Measurements from ENCODE around the gene RAB29.
"Not testable (repeated sequence)": the region's sequence is repeated elsewhere in the genome, so short reads cannot be mapped to it uniquely, and the experiment has no call there.

Gene RAB29

GRCh38 chr1:205775015-205775716 lies at the start of gene RAB29:
RAB29 (minus strand) TSS chr1:205775482; CDS start chr1:205774956, 526 bp downstream.
- ATAC-seq (ENCODE audit: low read depth), result peak; percentile 80
- Mint-ChIP-seq H3K27ac (peak within 1 kb of the TSS; percentile 97), H3K27me3 (no peaks in the 10 kb centered on the region), H3K36me3 (peaks cover 7% of the 10 kb centered on the region), H3K4me3 (peak within 1 kb of the TSS; percentile 89), H3K9me3 (no peaks in the 10 kb centered on the region), H3K4me1 (peaks cover 32% of the 10 kb centered on the region)
- peak; percentile 75 to 83 for DNase-seq (ENCODE audit: low spot score in 2 of 2)

GRCh38 chr1:205824180-205824579 lies 48.9 kb upstream of the RAB29 start:
- DNase-seq (ENCODE audit: low spot score in 2 of 2), result no peak
- Mint-ChIP-seq H3K4me1 (peaks cover 2% of the 10 kb centered on the region), H3K27ac (no peak overlapping the region), H3K4me3 (no peak overlapping the region), H3K27me3 (peaks cover 2% of the 10 kb centered on the region), H3K9me3 (peaks cover 9% of the 10 kb centered on the region), H3K36me3 (peaks cover 4% of the 10 kb centered on the region)
- ATAC-seq (ENCODE audit: low read depth), result no peak

GRCh38 chr1:205823260-205823659 lies 48.0 kb upstream of the RAB29 start:
- H3K9me3 Mint-ChIP-seq; H3K27ac Mint-ChIP-seq; DNase-seq (ENCODE audit: low spot score in 2 of 2); H3K27me3 Mint-ChIP-seq; H3K36me3 Mint-ChIP-seq; H3K4me3 Mint-ChIP-seq; H3K4me1 Mint-ChIP-seq: not testable (repeated sequence)
- ATAC-seq (ENCODE audit: low read depth), result peak; percentile 56

- Mint-ChIP-seq H3K27me3 (no peaks in the 10 kb centered on the region), H3K36me3 (peaks cover 2% of the 10 kb centered on the region), H3K4me1 (peaks cover 2% of the 10 kb centered on the region), H3K9me3 (peaks cover 9% of the 10 kb centered on the region), H3K27ac (no peak overlapping the region), H3K4me3 (no peak overlapping the region)
- ATAC-seq (ENCODE audit: low read depth) (no peak), DNase-seq (ENCODE audit: low spot score in 2 of 2) (no peak)
Measured at GRCh38 chr1:205822397-205822796, 47.1 kb upstream of the RAB29 start.

- Mint-ChIP-seq H3K9me3 (peaks cover 5% of the 10 kb centered on the region), H3K27me3 (no peaks in the 10 kb centered on the region), H3K4me1 (peaks cover 7% of the 10 kb centered on the region), H3K27ac (no peak overlapping the region), H3K36me3 (no peaks in the 10 kb centered on the region), H3K4me3 (no peak overlapping the region)
- ATAC-seq (ENCODE audit: low read depth), result no peak
- no peak for DNase-seq (ENCODE audit: low spot score in 2 of 2)
Measured at GRCh38 chr1:205817988-205818387, 42.7 kb upstream of the RAB29 start.

GRCh38 chr1:205817364-205817763 lies 42.1 kb upstream of the RAB29 start:
- Mint-ChIP-seq H3K27me3 (no peaks in the 10 kb centered on the region), H3K9me3 (peaks cover 3% of the 10 kb centered on the region), H3K4me3 (no peak overlapping the region), H3K36me3 (no peaks in the 10 kb centered on the region), H3K27ac (no peak overlapping the region), H3K4me1 (peaks cover 8% of the 10 kb centered on the region)
- DNase-seq (ENCODE audit: low spot score in 2 of 2) (no peak), ATAC-seq (ENCODE audit: low read depth) (no peak)

- ATAC-seq (ENCODE audit: low read depth), result no peak
- H3K36me3 Mint-ChIP-seq, result peaks cover 5% of the 10 kb centered on the region
- no peak for DNase-seq (ENCODE audit: low spot score in 2 of 2)
Measured at GRCh38 chr1:205813755-205814058, 38.4 kb upstream of the RAB29 start.

GRCh38 chr1:205812878-205813754 lies 37.8 kb upstream of the RAB29 start, which contains the start of gene SLC41A1:
SLC41A1 (minus strand) TSS chr1:205813198; CDS start chr1:205810441, 2,757 bp downstream.
- peaks cover 36% of the 10 kb centered on the region for H3K4me1 Mint-ChIP-seq
- ATAC-seq (ENCODE audit: low read depth) (peak; percentile 94), DNase-seq (ENCODE audit: low spot score in 2 of 2) (peak; percentile 80 to 82)
- H3K27ac Mint-ChIP-seq, result peak within 1 kb of the TSS; percentile 90
- H3K4me3 Mint-ChIP-seq, result peak within 1 kb of the TSS; percentile 91
- H3K27me3 Mint-ChIP-seq, result no peaks in the 10 kb centered on the region
- H3K36me3 Mint-ChIP-seq, result peaks cover 8% of the 10 kb centered on the region
- H3K9me3 Mint-ChIP-seq, result no peaks in the 10 kb centered on the region

More at GRCh38 chr1:205813755-205814058, 38.4 kb upstream of the RAB29 start:
- H3K27ac Mint-ChIP-seq, result peak overlapping the region; percentile 90
- no peaks in the 10 kb centered on the region for H3K27me3 Mint-ChIP-seq
- H3K4me3 Mint-ChIP-seq, result peak overlapping the region; percentile 91
- peaks cover 30% of the 10 kb centered on the region for H3K4me1 Mint-ChIP-seq
- H3K9me3 Mint-ChIP-seq, result no peaks in the 10 kb centered on the region

GRCh38 chr1:205812271-205812877 lies 37.1 kb upstream of the RAB29 start:
- Mint-ChIP-seq H3K27me3 (no peaks in the 10 kb centered on the region), H3K27ac (peak overlapping the region; percentile 90), H3K4me3 (peak overlapping the region; percentile 86), H3K4me1 (peaks cover 37% of the 10 kb centered on the region), H3K9me3 (no peaks in the 10 kb centered on the region), H3K36me3 (peaks cover 8% of the 10 kb centered on the region)
- ATAC-seq (ENCODE audit: low read depth), result peak; percentile 3
- DNase-seq (ENCODE audit: low spot score in 2 of 2), result peak; percentile 11 to 25

- no peak for ATAC-seq (ENCODE audit: low read depth)
- Mint-ChIP-seq H3K4me1 (peaks cover 44% of the 10 kb centered on the region), H3K27me3 (no peaks in the 10 kb centered on the region), H3K9me3 (no peaks in the 10 kb centered on the region), H3K27ac (peak overlapping the region; percentile 90), H3K36me3 (peaks cover 8% of the 10 kb centered on the region), H3K4me3 (peak overlapping the region; percentile 86)
- DNase-seq (ENCODE audit: low spot score in 2 of 2), result no peak
Measured at GRCh38 chr1:205811660-205812059, 36.4 kb upstream of the RAB29 start.

- H3K4me3 Mint-ChIP-seq, result no peak overlapping the region
- no peak for DNase-seq (ENCODE audit: low spot score in 2 of 2)
- H3K27me3 Mint-ChIP-seq, result no peaks in the 10 kb centered on the region
- peaks cover 54% of the 10 kb centered on the region for H3K4me1 Mint-ChIP-seq
- peaks cover 8% of the 10 kb centered on the region for H3K36me3 Mint-ChIP-seq
- no peaks in the 10 kb centered on the region for H3K9me3 Mint-ChIP-seq
- no peak overlapping the region for H3K27ac Mint-ChIP-seq
- ATAC-seq (ENCODE audit: low read depth), result no peak
Measured at GRCh38 chr1:205810448-205811157, 35.3 kb upstream of the RAB29 start.

GRCh38 chr1:205809942-205810345 lies 34.7 kb upstream of the RAB29 start:
- DNase-seq (ENCODE audit: low spot score in 2 of 2), result no peak
- Mint-ChIP-seq H3K4me3 (no peak overlapping the region), H3K4me1 (peaks cover 60% of the 10 kb centered on the region), H3K9me3 (no peaks in the 10 kb centered on the region), H3K27me3 (no peaks in the 10 kb centered on the region), H3K36me3 (peaks cover 8% of the 10 kb centered on the region), H3K27ac (no peak overlapping the region)
- ATAC-seq (ENCODE audit: low read depth), result no peak

- Mint-ChIP-seq H3K27me3 (no peaks in the 10 kb centered on the region), H3K9me3 (no peaks in the 10 kb centered on the region), H3K4me3 (no peak overlapping the region), H3K4me1 (peaks cover 64% of the 10 kb centered on the region), H3K27ac (no peak overlapping the region), H3K36me3 (peaks cover 8% of the 10 kb centered on the region)
- no peak for ATAC-seq (ENCODE audit: low read depth)
- no peak for DNase-seq (ENCODE audit: low spot score in 2 of 2)
Measured at GRCh38 chr1:205809469-205809868, 34.2 kb upstream of the RAB29 start.
